ENCODE measurements around the gene PTPRG. TPM values are rescaled to one million over a fixed set of nuclear protein-coding genes. Genes with fewer than 3 reads are reported as not detected.

The PTPRG gene
- polyA plus RNA-seq, 1 donor (not counting 4 experiments of a cell fraction or from before 2014, with no cell fraction given): 12.1 TPM

- Histone ChIP-seq H2AFZ (ENCODE audit: control insufficient read depth, low read length) (no peak overlapping the region), H3K9me3 (ENCODE audit: control insufficient read depth, low read depth, low read length) (no peaks in the 10 kb centered on the region), H3K4me1 (ENCODE audit: control insufficient read depth, extremely low read depth, insufficient read depth, low read length) (no peaks in the 10 kb centered on the region), H3K27ac (ENCODE audit: control insufficient read depth, insufficient read depth, low read length) (no peak overlapping the region), H3K36me3 (ENCODE audit: control insufficient read depth in 2 of 2, extremely low read depth in 1 of 2, insufficient read depth in 2 of 2, low read length in 2 of 2) (no peaks in the 10 kb centered on the region), H3K4me3 (ENCODE audit: control insufficient read depth in 2 of 3, extremely low read depth in 1 of 3, insufficient read depth in 2 of 3, low read depth in 1 of 3, low read length in 3 of 3) (no peak overlapping the region), H3K4me2 (ENCODE audit: control insufficient read depth, extremely low read depth, insufficient read depth, low read depth, low read length) (no peak overlapping the region), H3K9me1 (ENCODE audit: control insufficient read depth, extremely low read depth, insufficient read depth, low read length) (no peaks in the 10 kb centered on the region), H3K27me3 (ENCODE audit: control insufficient read depth, extremely low read depth, insufficient read depth, low read length) (no peaks in the 10 kb centered on the region), H4K20me1 (ENCODE audit: control insufficient read depth, extremely low read depth, insufficient read depth, low read length) (no peaks in the 10 kb centered on the region), H3K9ac (ENCODE audit: control insufficient read depth, extremely low read depth, insufficient read depth, low read length) (no peak overlapping the region), H3K79me2 (ENCODE audit: control insufficient read depth, insufficient read depth, low read length) (no peaks in the 10 kb centered on the region)
- no peak for TF ChIP-seq EZH2 (IDR thresholded peaks at IDR 0.05; ENCODE audit: low read length)
- TF ChIP-seq CTCF (optimal IDR thresholded peaks at IDR 0.05 in 1 of 3, IDR thresholded peaks at IDR 0.05 in 1 of 3, conservative IDR thresholded peaks at IDR 0.05 in 1 of 3; ENCODE audit: extremely low read depth in 1 of 3, insufficient read depth in 2 of 3, low read length in 3 of 3): no peak
- no peak for DNase-seq (ENCODE audit: low read depth, low spot score)
- dilution Hi-C loops (cut with MboI; ENCODE audit: extremely low pct_ligation_motif_present, low sequenced_read_pairs): no loop called here
- FAIRE-seq: no peak
These were observed 619.1 kb downstream of the PTPRG start for GRCh38 chr3:62180514-62180913.

GRCh38 chr3:62183087-62183486, 621.7 kb downstream of the PTPRG start:
- Histone ChIP-seq H3K9me3 (ENCODE audit: control insufficient read depth, low read depth, low read length) (no peaks in the 10 kb centered on the region), H3K9me1 (ENCODE audit: control insufficient read depth, extremely low read depth, insufficient read depth, low read length) (no peaks in the 10 kb centered on the region), H2AFZ (ENCODE audit: control insufficient read depth, low read length) (no peak overlapping the region), H3K36me3 (ENCODE audit: control insufficient read depth in 2 of 2, extremely low read depth in 1 of 2, insufficient read depth in 2 of 2, low read length in 2 of 2) (no peaks in the 10 kb centered on the region), H3K79me2 (ENCODE audit: control insufficient read depth, insufficient read depth, low read length) (no peaks in the 10 kb centered on the region), H3K4me2 (ENCODE audit: control insufficient read depth, extremely low read depth, insufficient read depth, low read depth, low read length) (no peak overlapping the region), H3K4me3 (ENCODE audit: control insufficient read depth in 2 of 3, extremely low read depth in 1 of 3, insufficient read depth in 2 of 3, low read depth in 1 of 3, low read length in 3 of 3) (no peak overlapping the region), H4K20me1 (ENCODE audit: control insufficient read depth, extremely low read depth, insufficient read depth, low read length) (no peaks in the 10 kb centered on the region), H3K27ac (ENCODE audit: control insufficient read depth, insufficient read depth, low read length) (no peak overlapping the region), H3K27me3 (ENCODE audit: control insufficient read depth, extremely low read depth, insufficient read depth, low read length) (no peaks in the 10 kb centered on the region), H3K9ac (ENCODE audit: control insufficient read depth, extremely low read depth, insufficient read depth, low read length) (no peak overlapping the region), H3K4me1 (ENCODE audit: control insufficient read depth, extremely low read depth, insufficient read depth, low read length) (no peaks in the 10 kb centered on the region)
- DNase-seq (ENCODE audit: low read depth, low spot score) (no peak), FAIRE-seq (no peak)
- dilution Hi-C loops (cut with MboI; ENCODE audit: extremely low pct_ligation_motif_present, low sequenced_read_pairs): no loop called here
- no peak for TF ChIP-seq EZH2 (IDR thresholded peaks at IDR 0.05; ENCODE audit: low read length)
- TF ChIP-seq CTCF (optimal IDR thresholded peaks at IDR 0.05 in 1 of 3, IDR thresholded peaks at IDR 0.05 in 1 of 3, conservative IDR thresholded peaks at IDR 0.05 in 1 of 3; ENCODE audit: extremely low read depth in 1 of 3, insufficient read depth in 2 of 3, low read length in 3 of 3): no peak

Measured in keratinocyte (primary cell).